Right cardiac atrium (tissue), 5 donors: ENCODE results near the gene MECR. TPM values are rescaled to one million over a fixed set of nuclear protein-coding genes. Genes with fewer than 3 reads are reported as not detected.

Experiments used
- ATAC-seq, 2 donors: fragments of 200-7000 bp; cut with Tn5 transposase; one replicate each; pipeline versions ENCODE4 v1.8.0 to v1.9.1; 2020; ENCODE audit warnings: moderate library complexity in 2 of 2, mild to moderate bottlenecking in 1 of 2
- DNase-seq, 3 donors: peaks; one replicate each; pipeline ENCODE4 v3.0.0-alpha.2; 2020
- H3K27ac ChIP-seq: one replicate; pipeline ENCODE4 v1.5.1; 2013; ENCODE audit warnings: mild to moderate bottlenecking, low read length, control low read depth, moderate library complexity
- H3K27me3 ChIP-seq: one replicate; pipeline ENCODE4 v1.6.1; 2013; ENCODE audit not compliant: control insufficient read depth, insufficient read depth
- H3K4me1 ChIP-seq: one replicate; pipeline ENCODE4 v1.6.1; 2013; ENCODE audit warnings: low read length; ENCODE audit not compliant: control insufficient read depth, insufficient read depth
- H3K4me3 ChIP-seq: one replicate; pipeline ENCODE4 v1.5.1; 2013; ENCODE audit warnings: low read length, control low read depth
- H3K9me3 ChIP-seq: one replicate; pipeline ENCODE4 v1.6.1; 2013; ENCODE audit warnings: low read length; ENCODE audit not compliant: control insufficient read depth
- WGBS: extraction: QIAGEN DNeasy Blood & Tissue Kit; methylation state at CpG from one replicate; pipeline ENCODE4 v1.1.7; 2013; 5-methylcytosine and 5-hydroxymethylcytosine counted together
- intact Hi-C, 4 donors: fragments of 100-400 bp; cut with DNase I; formaldehyde crosslinking; loops; one replicate each; pipeline versions ENCODE4 v1.11.0 to v1.14.0; 2022 to 2023
- polyA plus RNA-seq: library from polyadenylated mRNA; stranded (reverse); fragments of 200-250 nt; gene quantifications from one replicate; pipeline ENCODE4 v1.2.3, GENCODE V29; 2013
- total RNA-seq, 4 donors: library from RNA; stranded (reverse); fragmentation: NEBNext Ultra II Directional; extraction: Animal tissue kit (Norgen Biotek cat#: 25700); gene quantifications; one replicate each; pipeline ENCODE4 v1.2.1, GENCODE V29; 2021
- donor health status: healthy with polysubstance abuse.
- donor health status: DM: no; HTN: yes; CAD: no.
- donor health status: DM: no; HTN: no; CAD: no.
- donor health status: DM: no; HTN: yes; CAD: no; lungs with severe emphysema.
- donor health status: DM: yes; HTN: yes; CAD: no.

The MECR gene
- total and polyA plus RNA-seq, 5 donors: 21.0 to 36.0 (median 27.6) TPM

DNA sequence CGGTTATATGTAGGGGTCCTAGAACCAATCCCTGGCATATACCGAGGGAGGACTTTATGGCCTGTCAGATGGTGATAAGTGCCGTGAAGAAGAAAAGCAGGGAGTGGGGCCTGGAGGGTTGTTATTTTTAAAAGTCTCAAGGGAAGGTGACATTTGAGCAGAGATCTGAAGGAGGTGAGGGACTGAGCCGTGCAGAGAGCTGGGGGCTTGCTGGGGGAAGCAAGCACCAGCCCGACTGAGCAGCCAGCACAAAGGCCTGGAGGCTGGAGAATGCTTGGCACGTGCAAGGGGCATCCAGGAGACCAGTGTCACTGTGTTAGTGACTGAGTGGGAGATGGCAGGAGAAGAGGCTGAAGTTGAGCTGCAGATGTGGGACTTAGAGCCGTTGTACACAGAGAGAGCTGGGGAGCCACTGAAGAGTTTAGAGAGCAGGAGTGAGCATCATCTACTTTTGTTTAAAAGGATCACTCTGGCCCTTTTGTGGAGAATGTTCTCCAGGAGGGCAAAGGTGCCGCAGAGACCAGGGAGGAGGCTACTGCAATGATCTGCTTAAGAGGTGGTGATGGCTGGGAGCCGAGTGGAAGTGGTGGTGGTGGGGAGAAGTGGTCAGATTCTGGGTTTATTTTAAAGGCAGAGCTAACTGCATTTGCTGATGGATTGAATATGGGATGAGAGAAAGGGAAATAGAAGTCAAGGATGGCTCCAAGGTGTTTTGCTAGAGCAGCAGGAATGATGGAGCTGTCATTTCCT is 36.8 kb upstream of the MECR start:
- no peak for ATAC-seq
- Histone ChIP-seq H3K27me3 (no peaks in the 10 kb centered on the region), H3K27ac (no peak overlapping the region), H3K4me3 (no peak overlapping the region), H3K4me1 (peaks cover 2% of the 10 kb centered on the region), H3K9me3 (no peaks in the 10 kb centered on the region)
- 70% methylated on average over 9 of the region's 9 CpGs for WGBS
- no peak for DNase-seq
- intact Hi-C loops: no loop called here

DNA sequence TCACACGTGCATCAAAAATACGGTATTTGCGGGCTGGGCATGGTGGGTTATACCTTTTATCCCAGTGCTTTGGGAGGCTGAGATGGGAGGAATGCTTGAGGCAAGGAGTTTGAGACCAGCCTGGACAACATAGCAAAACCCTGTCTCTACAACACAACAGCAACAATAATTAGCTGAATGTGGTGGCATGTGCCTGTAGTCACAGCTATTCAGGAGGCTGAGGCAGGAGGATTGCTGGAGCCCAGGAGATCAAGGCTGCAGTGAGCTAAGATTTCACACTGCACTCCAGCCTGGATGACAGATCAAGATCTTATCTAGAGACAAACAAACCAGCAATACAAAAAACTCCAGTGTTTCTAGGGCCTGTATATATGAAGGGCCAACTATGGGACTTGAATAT is 36.2 kb upstream of the MECR start:
- no peak overlapping the region for H3K27ac ChIP-seq
- 96% methylated on average over 3 of the region's 3 CpGs for WGBS
- peaks cover 2% of the 10 kb centered on the region for H3K4me1 ChIP-seq
- no peaks in the 10 kb centered on the region for H3K9me3 ChIP-seq
- H3K27me3 ChIP-seq: no peaks in the 10 kb centered on the region
- H3K4me3 ChIP-seq: no peak overlapping the region
- no peak for ATAC-seq
- intact Hi-C loops: no loop called here
- DNase-seq: no peak

DNA sequence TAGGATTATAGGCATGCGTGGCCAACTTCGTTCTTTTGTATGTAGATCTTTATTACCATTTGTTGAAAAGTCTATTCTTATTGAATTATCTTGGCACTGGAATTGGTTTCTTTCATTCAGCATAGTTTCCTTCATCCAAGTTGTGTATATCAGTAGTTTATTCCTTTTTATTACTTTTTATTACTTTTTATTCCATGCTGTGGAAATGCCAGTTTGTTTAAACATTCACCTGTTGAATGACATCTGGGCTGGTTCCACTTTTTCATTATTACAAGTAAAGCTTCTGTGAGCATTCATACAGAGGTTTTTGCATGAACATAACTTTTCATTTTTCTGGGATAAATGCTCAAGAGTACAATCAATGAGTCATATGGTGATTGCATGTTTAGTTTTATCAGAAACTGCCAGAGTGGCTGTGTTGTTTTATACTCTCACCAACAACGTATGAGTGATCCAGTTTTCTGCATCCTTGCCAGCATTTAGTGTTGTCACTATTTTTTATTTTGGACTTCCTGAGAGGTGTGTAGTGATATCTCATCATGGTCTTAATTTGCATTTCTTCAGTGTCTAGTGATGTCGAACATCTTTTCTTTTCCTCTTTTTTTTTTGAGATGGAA is 34.1 kb upstream of the MECR start:
- Histone ChIP-seq H3K4me1 (no peaks in the 10 kb centered on the region), H3K27me3 (no peaks in the 10 kb centered on the region), H3K4me3 (no peak overlapping the region), H3K9me3 (no peaks in the 10 kb centered on the region), H3K27ac (no peak overlapping the region)
- WGBS: 73% methylated on average over 4 of the region's 4 CpGs
- ATAC-seq (no peak), DNase-seq (no peak)
- intact Hi-C loops: no loop called here

DNA sequence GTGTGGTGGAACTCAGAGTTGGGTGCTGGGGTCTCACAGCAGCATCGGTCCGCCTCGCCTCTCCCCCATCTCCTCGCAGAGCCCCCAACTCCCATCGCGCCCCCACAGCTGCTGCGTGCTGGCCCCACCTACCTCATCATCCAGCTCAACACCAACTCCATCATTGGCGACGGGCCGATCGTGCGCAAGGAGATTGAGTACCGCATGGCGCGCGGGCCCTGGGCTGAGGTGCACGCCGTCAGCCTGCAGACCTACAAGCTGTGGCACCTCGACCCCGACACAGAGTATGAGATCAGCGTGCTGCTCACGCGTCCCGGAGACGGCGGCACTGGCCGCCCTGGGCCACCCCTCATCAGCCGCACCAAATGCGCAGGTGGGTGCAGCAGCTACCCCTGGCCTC is 29.8 kb upstream of the MECR start:
- DNase-seq (peak in 1 of 3 donors; percentile 64), ATAC-seq (no peak)
- no peaks in the 10 kb centered on the region for H3K27me3 ChIP-seq
- 50% methylated on average over 29 of the region's 29 CpGs for WGBS
- no peaks in the 10 kb centered on the region for H3K9me3 ChIP-seq
- intact Hi-C loops: no loop called here
- peak overlapping the region; percentile 37 for H3K4me3 ChIP-seq
- H3K4me1 ChIP-seq: peaks cover 4% of the 10 kb centered on the region
- H3K27ac ChIP-seq: no peak overlapping the region

DNA sequence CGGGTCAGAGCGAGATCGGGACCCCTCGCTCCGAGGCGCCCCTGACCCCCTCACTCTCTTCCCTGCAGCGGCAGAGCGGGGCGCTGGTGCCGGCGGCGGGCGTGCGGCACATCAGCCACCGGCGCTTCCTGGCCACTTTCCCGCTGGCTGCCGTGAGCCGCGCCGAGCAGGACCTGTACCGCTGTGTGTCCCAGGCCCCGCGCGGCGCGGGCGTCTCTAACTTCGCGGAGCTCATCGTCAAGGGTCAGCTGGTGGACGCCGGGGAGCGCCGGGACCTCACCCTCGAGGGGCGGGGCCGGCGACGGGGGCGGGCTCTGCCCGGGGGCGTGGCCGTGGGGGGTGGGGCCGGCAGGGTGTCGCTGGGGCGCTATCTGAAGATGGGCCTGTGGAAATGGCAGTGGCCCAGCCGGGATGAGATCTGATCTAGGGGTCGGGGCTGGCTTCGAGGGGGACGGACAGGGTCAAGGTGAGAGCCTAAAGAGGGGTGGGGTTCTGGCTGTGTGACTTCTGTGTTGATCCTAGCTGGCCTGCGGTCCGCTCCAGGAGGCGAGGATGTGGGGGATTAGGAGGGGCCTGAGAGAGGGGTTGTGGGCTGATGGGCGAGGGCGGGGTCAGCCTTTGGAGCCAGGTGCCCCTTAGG is 29.2 kb upstream of the MECR start:
- 3% methylated on average over 56 of the region's 56 CpGs for WGBS
- Histone ChIP-seq H3K4me1 (peaks cover 4% of the 10 kb centered on the region), H3K27me3 (no peaks in the 10 kb centered on the region), H3K9me3 (no peaks in the 10 kb centered on the region), H3K4me3 (peak overlapping the region; percentile 37), H3K27ac (no peak overlapping the region)
- intact Hi-C loops: loop anchor here in 2 of 4 donors (10.0 kb wide), 2 partner anchors 75 to 845 kb away; no protein-coding TSS in a partner anchor
- ATAC-seq (peak; percentile 86 to 90), DNase-seq (peak; percentile 69 to 90 (median 89))

DNA sequence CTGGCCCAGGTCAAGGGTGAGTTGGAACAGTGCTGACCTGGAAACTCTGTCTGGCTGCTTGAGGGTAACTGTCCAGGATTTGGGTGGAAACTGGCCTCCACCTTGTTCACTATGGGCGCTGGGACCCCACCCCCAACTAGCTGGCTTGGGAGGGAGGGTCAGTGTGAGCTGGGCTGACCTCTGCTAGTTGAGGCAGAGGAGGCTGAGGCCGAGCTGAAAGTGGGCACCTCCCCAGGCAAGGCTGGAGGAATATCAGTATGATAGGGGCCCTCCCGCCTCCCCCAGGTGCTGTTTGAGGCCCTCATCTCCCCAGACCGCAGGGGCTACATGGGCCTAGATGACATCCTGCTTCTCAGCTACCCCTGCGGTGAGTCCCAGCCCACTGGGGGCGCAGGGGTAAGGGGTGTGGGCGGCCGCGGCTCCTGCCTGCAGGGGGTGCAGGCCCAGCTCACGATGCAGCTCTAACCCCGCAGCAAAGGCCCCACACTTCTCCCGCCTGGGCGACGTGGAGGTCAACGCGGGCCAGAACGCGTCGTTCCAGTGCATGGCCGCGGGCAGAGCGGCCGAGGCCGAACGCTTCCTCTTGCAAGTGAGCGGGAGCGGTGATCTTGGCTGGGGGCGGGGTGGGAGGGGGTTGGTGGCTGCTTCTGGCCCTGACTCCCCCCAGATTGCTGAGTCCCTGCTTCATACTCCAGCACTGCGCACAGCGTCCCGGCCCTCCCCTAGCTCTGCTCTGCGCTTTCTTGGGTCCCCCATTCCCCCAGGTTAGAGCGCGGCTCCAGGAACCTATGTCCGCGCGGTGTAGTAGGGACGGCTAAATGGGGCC is 28.5 kb upstream of the MECR start:
- intact Hi-C loops: loop anchor here in 2 of 4 donors (10.0 kb wide), 2 partner anchors 76 to 846 kb away; no protein-coding TSS in a partner anchor
- peak overlapping the region; percentile 3 for H3K27ac ChIP-seq
- 13% methylated on average over 38 of the region's 38 CpGs for WGBS

DNA sequence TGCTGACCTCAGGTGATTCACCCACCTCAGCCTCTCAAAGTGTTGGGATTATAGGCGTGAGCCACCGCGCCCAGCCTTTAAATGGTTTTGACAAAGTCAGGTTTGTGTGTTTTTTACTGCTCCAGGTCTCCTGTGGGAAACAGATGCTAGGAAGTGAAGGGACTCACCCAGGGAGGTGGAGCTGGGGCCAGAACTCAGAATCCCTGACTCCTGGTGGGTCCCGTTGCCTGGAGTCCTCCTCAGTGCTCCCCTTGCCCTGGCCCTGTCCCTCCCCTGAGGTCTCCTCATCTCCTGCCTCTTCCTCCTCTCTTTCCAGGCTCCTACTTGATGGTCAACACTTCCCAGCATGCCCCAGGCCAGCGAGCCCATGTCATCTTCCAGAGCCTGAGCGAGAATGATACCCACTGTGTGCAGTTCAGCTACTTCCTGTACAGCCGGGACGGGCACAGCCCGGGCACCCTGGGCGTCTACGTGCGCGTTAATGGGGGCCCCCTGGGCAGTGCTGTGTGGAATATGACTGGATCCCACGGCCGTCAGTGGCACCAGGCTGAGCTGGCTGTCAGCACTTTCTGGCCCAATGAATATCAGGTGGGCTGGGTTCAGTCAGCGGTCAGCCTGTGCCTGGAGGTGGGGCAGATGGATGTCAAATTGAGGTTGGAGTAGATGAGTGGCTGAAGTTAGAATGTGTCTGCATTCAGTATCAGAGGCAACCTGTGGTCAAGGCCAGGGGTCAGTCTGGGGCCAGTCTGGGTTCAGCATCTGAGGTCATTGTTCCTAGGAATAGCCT is 27.6 kb upstream of the MECR start:
- Histone ChIP-seq H3K27me3 (no peaks in the 10 kb centered on the region), H3K4me3 (no peak overlapping the region), H3K27ac (no peak overlapping the region), H3K4me1 (peaks cover 4% of the 10 kb centered on the region), H3K9me3 (no peaks in the 10 kb centered on the region)
- ATAC-seq (peak; percentile 20 to 40), DNase-seq (peak in 2 of 3 donors; percentile 65 to 74)
- WGBS: 74% methylated on average over 16 of the region's 16 CpGs
- intact Hi-C loops: loop anchor here in 2 of 4 donors (10.0 kb wide), 2 partner anchors 76 to 846 kb away; no protein-coding TSS in a partner anchor

More for the DNA sequence above, 28.5 kb upstream of the MECR start:
- no peaks in the 10 kb centered on the region for H3K9me3 ChIP-seq
- DNase-seq (peak in 2 of 3 donors; percentile 70 to 77), ATAC-seq (peak; percentile 53 to 58)
- H3K4me1 ChIP-seq: peaks cover 4% of the 10 kb centered on the region
- peak overlapping the region; percentile 37 for H3K4me3 ChIP-seq
- no peaks in the 10 kb centered on the region for H3K27me3 ChIP-seq

DNA sequence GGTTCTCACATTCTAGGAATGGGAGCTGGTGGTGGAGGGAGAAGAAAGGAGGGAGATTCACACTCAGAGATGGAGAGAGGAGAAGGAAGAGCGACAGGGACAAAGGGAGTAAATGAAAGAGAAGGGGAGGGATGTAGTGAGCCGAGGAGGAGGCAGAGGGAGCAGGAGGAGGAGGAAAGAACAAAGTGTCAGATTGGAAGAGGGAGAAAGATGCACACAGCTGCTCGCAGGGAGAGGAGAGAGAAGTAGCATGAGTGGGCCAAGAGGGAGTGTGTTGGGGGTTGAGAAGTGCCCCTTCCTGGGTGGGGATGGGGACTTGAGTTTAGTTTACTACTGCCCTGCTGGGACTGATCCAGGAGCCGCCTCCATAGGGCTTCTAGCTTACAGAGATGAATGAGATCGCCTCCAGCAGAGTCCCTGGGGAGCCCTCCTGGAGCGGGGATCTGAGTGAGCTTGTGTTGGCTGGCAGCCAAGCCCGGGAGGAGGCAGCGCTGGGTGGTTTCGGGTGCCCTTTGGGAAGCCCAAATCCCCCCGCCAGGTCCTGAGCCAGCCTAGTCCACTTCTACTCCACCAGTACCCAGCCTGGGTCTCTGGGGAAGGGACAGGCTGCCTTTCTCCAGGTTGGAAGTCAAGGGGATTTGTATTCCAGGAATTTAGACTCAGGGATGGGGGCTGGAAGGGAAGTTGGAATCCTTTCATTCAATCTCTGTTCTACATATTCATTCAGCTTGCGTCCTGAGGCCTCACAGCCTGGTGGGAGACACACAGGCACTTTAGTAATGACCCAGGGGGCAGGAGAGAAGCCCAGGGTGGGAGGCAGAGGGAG is 26.5 kb upstream of the MECR start:
- Histone ChIP-seq H3K9me3 (no peaks in the 10 kb centered on the region), H3K4me1 (peaks cover 4% of the 10 kb centered on the region), H3K27me3 (no peaks in the 10 kb centered on the region), H3K4me3 (no peak overlapping the region), H3K27ac (no peak overlapping the region)
- ATAC-seq (no peak), DNase-seq (peak in 2 of 3 donors; percentile 63 to 71)
- WGBS: 44% methylated on average over 11 of the region's 11 CpGs
- intact Hi-C loops: loop anchor here in 2 of 4 donors (10.0 kb wide), 2 partner anchors 78 to 848 kb away; no protein-coding TSS in a partner anchor

DNA sequence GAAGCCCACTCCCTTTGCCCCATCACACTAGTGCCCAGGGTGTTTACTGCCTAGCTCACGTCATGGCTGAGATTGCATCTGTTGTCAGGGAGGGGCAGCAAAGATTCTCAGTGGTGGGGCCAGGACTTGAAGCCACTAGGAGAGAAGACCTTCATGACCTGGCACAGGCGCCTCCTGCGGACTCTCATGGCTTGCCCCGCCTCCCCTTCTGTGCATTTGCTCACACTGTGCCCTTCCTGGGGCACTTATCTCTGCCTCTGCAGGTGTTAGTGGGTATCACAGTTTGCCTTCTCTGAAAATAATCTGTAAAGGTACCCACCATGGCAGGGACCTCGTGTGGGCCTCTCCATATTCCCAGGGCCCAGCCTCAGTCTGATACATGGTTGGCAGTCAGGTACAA is 25.7 kb upstream of the MECR start:
- Histone ChIP-seq H3K4me1 (peaks cover 4% of the 10 kb centered on the region), H3K9me3 (no peaks in the 10 kb centered on the region), H3K4me3 (no peak overlapping the region), H3K27me3 (no peaks in the 10 kb centered on the region), H3K27ac (no peak overlapping the region)
- WGBS: 80% methylated on average over 5 of the region's 5 CpGs
- intact Hi-C loops: loop anchor here in 2 of 4 donors (10.0 kb wide), 2 partner anchors 78 to 848 kb away; no protein-coding TSS in a partner anchor
- no peak for ATAC-seq
- no peak for DNase-seq
